GM12873 (cell line): ENCODE measurements around the gene SUB1.

ENCODE experiments used
- TF ChIP-seq, protein P1 (sequence below): IDR thresholded peaks from 2 replicates; pipeline ENCODE4 v1.5.1; 2012; ENCODE audit warnings: low read depth, mild to moderate bottlenecking, moderate library complexity, low read length, control low read depth; ENCODE audit not compliant: insufficient read depth; ENCODE audit errors: missing control alignments

The SUB1 gene

DNA sequence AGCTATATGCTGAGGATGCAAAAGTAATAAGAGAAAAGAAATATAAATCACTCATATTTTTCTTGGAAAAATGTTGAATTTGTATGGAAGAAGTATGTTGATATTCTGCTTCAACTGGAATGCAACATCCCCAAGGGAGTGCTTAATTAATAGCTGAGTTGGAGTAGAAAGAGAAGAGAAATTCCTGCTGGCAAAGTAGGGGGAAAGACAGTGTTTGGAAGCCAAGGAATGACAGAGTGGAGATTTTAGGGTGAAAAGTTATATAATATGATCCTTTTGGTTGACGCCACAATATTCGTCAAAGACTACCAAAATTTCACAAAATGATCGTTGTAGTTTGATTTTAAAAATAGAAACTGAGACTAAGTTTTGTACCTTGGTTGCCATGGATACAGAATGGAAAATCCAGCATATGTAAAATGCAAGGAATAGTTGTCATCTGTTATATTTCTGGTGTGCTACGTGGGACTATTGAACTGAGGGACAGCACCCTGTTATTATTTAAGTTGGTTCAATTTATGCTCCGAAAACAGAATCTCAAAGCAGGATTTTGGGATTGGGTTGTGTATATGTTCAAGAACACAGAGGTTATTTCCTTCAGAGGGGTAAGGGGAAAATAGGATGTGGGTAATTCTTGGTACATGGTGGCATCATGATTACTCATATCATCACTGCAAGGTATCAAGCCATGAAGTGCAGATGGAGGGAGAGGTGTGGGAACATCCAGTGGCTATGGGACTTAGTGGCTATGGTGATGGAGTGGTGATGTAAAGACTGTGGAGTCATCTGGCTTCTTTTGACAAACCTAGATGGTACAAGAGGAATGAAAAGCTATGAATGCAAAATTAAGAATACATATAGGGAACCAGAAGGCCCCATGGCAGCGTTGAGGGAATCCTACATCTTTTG, 61.0 kb downstream of the SUB1 start:
- TF ChIP-seq, protein P1, sequence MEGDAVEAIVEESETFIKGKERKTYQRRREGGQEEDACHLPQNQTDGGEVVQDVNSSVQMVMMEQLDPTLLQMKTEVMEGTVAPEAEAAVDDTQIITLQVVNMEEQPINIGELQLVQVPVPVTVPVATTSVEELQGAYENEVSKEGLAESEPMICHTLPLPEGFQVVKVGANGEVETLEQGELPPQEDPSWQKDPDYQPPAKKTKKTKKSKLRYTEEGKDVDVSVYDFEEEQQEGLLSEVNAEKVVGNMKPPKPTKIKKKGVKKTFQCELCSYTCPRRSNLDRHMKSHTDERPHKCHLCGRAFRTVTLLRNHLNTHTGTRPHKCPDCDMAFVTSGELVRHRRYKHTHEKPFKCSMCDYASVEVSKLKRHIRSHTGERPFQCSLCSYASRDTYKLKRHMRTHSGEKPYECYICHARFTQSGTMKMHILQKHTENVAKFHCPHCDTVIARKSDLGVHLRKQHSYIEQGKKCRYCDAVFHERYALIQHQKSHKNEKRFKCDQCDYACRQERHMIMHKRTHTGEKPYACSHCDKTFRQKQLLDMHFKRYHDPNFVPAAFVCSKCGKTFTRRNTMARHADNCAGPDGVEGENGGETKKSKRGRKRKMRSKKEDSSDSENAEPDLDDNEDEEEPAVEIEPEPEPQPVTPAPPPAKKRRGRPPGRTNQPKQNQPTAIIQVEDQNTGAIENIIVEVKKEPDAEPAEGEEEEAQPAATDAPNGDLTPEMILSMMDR, result no peak

DNA sequence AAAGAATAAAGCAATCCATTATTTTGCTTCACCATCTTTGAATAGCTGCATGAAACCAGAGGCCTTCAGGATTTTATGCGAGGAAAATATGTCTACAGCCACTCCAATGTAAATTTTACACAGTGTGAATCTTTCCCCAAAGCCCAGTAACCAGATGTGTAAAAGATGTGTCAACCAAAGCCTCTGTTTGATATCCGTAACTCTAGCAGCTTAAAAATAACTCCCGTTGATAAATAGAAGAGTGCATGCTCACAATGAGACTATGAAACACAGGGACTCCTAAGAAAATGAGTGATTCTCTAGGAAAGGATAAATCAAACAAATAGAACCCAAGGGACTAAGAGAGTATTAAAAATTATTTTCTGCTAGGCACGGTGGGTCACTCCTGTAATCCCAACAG, 65.7 kb downstream of the SUB1 start:
- TF ChIP-seq, protein P1, result no peak

DNA sequence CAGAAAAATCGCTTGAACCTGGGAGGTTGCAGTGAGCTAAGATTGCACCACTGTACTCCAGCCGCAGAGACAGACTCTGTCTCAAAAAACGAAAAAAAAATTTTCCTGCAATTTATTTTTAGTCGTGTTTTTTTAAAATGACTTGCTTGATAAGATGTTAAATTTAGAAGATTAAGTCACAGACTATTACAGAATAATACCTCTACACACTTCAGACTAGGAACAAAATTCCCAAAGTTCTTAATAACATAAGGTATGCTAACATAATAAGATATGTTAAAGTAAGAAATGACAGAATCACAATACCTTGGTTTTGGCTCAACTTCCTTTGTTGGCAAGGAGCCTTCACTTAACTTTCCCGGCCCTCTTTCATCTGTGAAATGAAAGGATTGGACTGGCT, 66.3 kb downstream of the SUB1 start:
- TF ChIP-seq, protein P1, result no peak
